K562 (cell line): ENCODE measurements around the gene HLA-DOB. TPM values are rescaled to one million over a fixed set of nuclear protein-coding genes. Genes with fewer than 3 reads are reported as not detected.
A peak's percentile ranks its signal among the peaks of the same experiment; 100 is the strongest.

Experiments used
- BRD4 ChIP-seq: fragments of 200-600 bp; sonication (generic); IDR thresholded peaks from 2 replicates; pipeline ENCODE4 v1.6.1; 2017; ENCODE audit warnings: inconsistent platforms
- DACH1 ChIP-seq: fragments of 450-650 bp; IDR thresholded peaks from 2 replicates; pipeline ENCODE4 v1.6.1; 2018; ENCODE audit not compliant: partially characterized antibody
- EHMT2 ChIP-seq: fragments of 450-650 bp; IDR thresholded peaks from 2 replicates; pipeline ENCODE4 v1.6.1; 2018; ENCODE audit warnings: antibody characterized with exemption
- ELF1 ChIP-seq: fragments of 200-800 bp; sonication (Bioruptor generic); IDR thresholded peaks from 2 replicates; pipeline ENCODE4 v1.6.1; 2016; ENCODE audit warnings: missing genetic modification characterization, missing compliant biosample characterization
- ETV5 ChIP-seq: sonication (generic); formaldehyde crosslinking; IDR thresholded peaks from 2 replicates; pipeline ENCODE4 v1.4.0; 2020; ENCODE audit warnings: low read depth, mild to moderate bottlenecking, missing genetic modification reagents
- GTF2A2 ChIP-seq: IDR thresholded peaks from 2 replicates; pipeline ENCODE4 v1.6.1; 2016; ENCODE audit warnings: mild to moderate bottlenecking, missing genetic modification characterization, missing compliant biosample characterization
- JUN ChIP-seq, 2 experiments: sonication (generic) in 1 of 2; formaldehyde crosslinking in 1 of 2; IDR thresholded peaks; 2 replicates each; pipeline versions ENCODE4 v1.6.1 to v1.8.0; 2012 to 2022; ENCODE audit warnings: borderline replicate concordance in 2 of 2, mild to moderate bottlenecking in 2 of 2, improper control_type of control experiment in 1 of 2, low read depth in 1 of 2, low read length in 1 of 2, missing genetic modification reagents in 1 of 2
- MIER1 ChIP-seq: fragments of 450-650 bp; IDR thresholded peaks from 2 replicates; pipeline ENCODE4 v1.6.1; 2016; ENCODE audit warnings: antibody characterized with exemption, mild to moderate bottlenecking, low read depth
- NELFE ChIP-seq: IDR thresholded peaks from 2 replicates; pipeline ENCODE4 v1.6.1; 2011; ENCODE audit warnings: mild to moderate bottlenecking; ENCODE audit not compliant: insufficient read depth, insufficient read length
- RCOR1 ChIP-seq, 2 experiments: IDR thresholded peaks; 2 replicates each; pipeline ENCODE4 v1.6.1; 2012; ENCODE audit warnings: low read depth in 2 of 2, low read length in 2 of 2, borderline replicate concordance in 1 of 2, improper control_type of control experiment in 1 of 2
- TRIM24 ChIP-seq, 2 experiments: fragments of 450-650 bp; IDR thresholded peaks; 2 replicates each; pipeline ENCODE4 v1.6.1; 2016
- ZC3H4 ChIP-seq: sonication (generic); formaldehyde crosslinking; IDR thresholded peaks from 2 replicates; pipeline ENCODE4 v1.9.0; 2021; ENCODE audit warnings: missing genetic modification reagents, borderline replicate concordance
- ZNF165 ChIP-seq: fragments of 250-450 bp; sonication (Bioruptor Pico); IDR thresholded peaks from 2 replicates; pipeline ENCODE4 v1.4.0; 2020; ENCODE audit warnings: borderline replicate concordance
- polyA plus RNA-seq, 8 experiments: library from polyadenylated mRNA; depleted of rRNA in 4 of 8; stranded (reverse) in 5 of 8; unstranded in 3 of 8; fragments of >200 nt; fragmentation: Nextera tagmentation in 2 of 8; fragmentation: Illumina TruSeq in 1 of 8; extraction: Ambion mirVana in 2 of 8; extraction: Trizol in 1 of 8; gene quantifications; 2 replicates each; pipeline versions ENCODE4 v1.2.1 to v1.2.3, GENCODE V29; 2011 to 2014; ENCODE audit warnings: inconsistent platforms in 1 of 8, missing spikeins in 1 of 8
- total RNA-seq, 7 experiments: library from RNA; depleted of rRNA in 6 of 7; stranded (reverse); fragments of >200 nt in 6 of 7; fragmentation: Illumina TruSeq in 2 of 7; extraction: Trizol in 2 of 7; gene quantifications; 2 replicates each; pipeline versions ENCODE4 v1.2.1 to v1.2.3, GENCODE V29; 2011 to 2021; ENCODE audit warnings: low replicate concordance in 1 of 7
- TF ChIP-seq, protein P1 (sequence below), 2 experiments: fragments of 450-650 bp; formaldehyde crosslinking in 1 of 2; IDR thresholded peaks; 2 replicates each; pipeline versions ENCODE4 v1.4.0 to v1.6.1; 2014 to 2020; ENCODE audit warnings: mild to moderate bottlenecking in 2 of 2, borderline replicate concordance in 1 of 2, low read depth in 1 of 2
- TF ChIP-seq, protein P2 (sequence below): fragments of 450-650 bp; formaldehyde crosslinking; IDR thresholded peaks from 2 replicates; pipeline ENCODE4 v1.4.0; 2022; ENCODE audit warnings: mild to moderate bottlenecking, moderate library complexity
- TF ChIP-seq, protein P3 (sequence below): fragments of 450-650 bp; formaldehyde crosslinking; IDR thresholded peaks from 2 replicates; pipeline ENCODE4 v1.4.0; 2020; ENCODE audit warnings: mild to moderate bottlenecking, moderate library complexity

Gene HLA-DOB
- total and polyA plus RNA-seq, 9 of the 15 experiments (the other 6 are each of a cell fraction or from before 2014, with no cell fraction given) = 1.2 to 4.0 (median 2.5) TPM

DNA sequence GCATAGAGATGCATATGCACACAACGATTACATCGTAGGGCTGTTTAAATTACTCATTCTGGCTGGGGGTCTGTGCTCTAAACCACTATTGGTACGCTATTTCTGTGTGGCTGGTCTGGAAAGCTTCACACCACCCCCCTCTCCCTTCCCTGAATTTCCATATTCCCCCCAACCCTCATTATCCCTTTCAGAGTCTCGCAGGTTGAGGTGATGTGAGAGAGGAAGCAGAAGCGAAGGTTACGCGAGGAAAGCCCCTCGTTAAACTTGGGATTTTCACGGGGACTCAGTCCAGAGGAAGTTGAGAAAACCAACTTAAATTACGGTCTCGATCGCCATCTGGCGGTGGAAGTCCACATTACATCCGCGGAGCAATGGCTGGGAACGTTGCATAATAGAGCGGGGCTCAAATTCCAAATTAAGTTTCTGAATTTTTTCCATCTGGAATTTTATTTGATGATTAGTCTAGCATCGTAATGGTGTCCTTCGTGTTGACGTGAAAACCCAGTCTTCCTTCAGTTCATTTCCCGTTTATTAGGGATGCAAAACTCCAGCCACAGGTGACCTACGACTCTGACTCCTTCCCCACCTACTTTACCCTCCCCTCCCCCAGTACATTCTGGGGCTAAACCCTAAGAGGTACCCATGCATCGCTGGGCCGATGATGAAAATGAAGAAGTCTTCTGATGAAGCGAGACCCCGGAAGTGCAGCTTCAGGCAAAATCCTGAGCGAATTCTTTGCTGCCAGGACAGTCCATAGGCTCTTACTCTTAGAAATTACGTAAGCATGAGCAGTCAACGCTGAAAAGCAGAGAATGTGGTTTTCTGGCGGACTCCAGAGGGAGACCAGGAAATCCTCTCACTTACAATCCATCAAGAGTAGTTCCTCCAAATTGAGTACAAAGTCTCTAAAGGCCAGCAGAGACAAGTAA is 19.7 kb downstream of the HLA-DOB start (continued):
- TF ChIP-seq JUN (IDR thresholded peaks at IDR 0.05; ENCODE audit: borderline replicate concordance, low read depth, low read length) = no peak
- no peak for TF ChIP-seq JUN (CRISPR knock-in tag; IDR thresholded peaks at IDR 0.05; ENCODE audit: borderline replicate concordance)
- TF ChIP-seq NELFE = no peak
- TF ChIP-seq RCOR1 (IDR thresholded peaks at IDR 0.05; ENCODE audit: borderline replicate concordance in 1 of 2, low read depth in 2 of 2, low read length in 2 of 2) = no peak
- TF ChIP-seq ETV5 = no peak
- TF ChIP-seq, protein P1, sequence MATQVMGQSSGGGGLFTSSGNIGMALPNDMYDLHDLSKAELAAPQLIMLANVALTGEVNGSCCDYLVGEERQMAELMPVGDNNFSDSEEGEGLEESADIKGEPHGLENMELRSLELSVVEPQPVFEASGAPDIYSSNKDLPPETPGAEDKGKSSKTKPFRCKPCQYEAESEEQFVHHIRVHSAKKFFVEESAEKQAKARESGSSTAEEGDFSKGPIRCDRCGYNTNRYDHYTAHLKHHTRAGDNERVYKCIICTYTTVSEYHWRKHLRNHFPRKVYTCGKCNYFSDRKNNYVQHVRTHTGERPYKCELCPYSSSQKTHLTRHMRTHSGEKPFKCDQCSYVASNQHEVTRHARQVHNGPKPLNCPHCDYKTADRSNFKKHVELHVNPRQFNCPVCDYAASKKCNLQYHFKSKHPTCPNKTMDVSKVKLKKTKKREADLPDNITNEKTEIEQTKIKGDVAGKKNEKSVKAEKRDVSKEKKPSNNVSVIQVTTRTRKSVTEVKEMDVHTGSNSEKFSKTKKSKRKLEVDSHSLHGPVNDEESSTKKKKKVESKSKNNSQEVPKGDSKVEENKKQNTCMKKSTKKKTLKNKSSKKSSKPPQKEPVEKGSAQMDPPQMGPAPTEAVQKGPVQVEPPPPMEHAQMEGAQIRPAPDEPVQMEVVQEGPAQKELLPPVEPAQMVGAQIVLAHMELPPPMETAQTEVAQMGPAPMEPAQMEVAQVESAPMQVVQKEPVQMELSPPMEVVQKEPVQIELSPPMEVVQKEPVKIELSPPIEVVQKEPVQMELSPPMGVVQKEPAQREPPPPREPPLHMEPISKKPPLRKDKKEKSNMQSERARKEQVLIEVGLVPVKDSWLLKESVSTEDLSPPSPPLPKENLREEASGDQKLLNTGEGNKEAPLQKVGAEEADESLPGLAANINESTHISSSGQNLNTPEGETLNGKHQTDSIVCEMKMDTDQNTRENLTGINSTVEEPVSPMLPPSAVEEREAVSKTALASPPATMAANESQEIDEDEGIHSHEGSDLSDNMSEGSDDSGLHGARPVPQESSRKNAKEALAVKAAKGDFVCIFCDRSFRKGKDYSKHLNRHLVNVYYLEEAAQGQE (IDR thresholded peaks at IDR 0.05; ENCODE audit: borderline replicate concordance) = peak; percentile 59; the same call in 1 of the 2 replicates
- TF ChIP-seq, protein P1 (CRISPR knock-in tag; IDR thresholded peaks at IDR 0.05; ENCODE audit: low read depth) = no peak
- TF ChIP-seq, protein P2, sequence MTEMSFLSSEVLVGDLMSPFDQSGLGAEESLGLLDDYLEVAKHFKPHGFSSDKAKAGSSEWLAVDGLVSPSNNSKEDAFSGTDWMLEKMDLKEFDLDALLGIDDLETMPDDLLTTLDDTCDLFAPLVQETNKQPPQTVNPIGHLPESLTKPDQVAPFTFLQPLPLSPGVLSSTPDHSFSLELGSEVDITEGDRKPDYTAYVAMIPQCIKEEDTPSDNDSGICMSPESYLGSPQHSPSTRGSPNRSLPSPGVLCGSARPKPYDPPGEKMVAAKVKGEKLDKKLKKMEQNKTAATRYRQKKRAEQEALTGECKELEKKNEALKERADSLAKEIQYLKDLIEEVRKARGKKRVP (CRISPR knock-in tag) = no peak
- no peak for TF ChIP-seq ZC3H4 (CRISPR knock-in tag)
- no peak for TF ChIP-seq BRD4
- no peak for TF ChIP-seq EHMT2
- TF ChIP-seq ELF1 (tag) = 0 out of 2 replicates have a peak, but pooled peaks have one; percentile 27
- TF ChIP-seq GTF2A2 (tag) = no peak
- no peak for TF ChIP-seq ZNF165 (CRISPR knock-in tag)
- TF ChIP-seq, protein P3, sequence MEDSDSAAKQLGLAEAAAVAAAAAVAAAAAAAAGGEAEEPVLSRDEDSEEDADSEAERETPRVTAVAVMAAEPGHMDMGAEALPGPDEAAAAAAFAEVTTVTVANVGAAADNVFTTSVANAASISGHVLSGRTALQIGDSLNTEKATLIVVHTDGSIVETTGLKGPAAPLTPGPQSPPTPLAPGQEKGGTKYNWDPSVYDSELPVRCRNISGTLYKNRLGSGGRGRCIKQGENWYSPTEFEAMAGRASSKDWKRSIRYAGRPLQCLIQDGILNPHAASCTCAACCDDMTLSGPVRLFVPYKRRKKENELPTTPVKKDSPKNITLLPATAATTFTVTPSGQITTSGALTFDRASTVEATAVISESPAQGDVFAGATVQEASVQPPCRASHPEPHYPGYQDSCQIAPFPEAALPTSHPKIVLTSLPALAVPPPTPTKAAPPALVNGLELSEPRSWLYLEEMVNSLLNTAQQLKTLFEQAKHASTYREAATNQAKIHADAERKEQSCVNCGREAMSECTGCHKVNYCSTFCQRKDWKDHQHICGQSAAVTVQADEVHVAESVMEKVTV = peak; percentile 60
- TF ChIP-seq MIER1 = no peak
- TF ChIP-seq DACH1 = no peak
- TF ChIP-seq TRIM24 (IDR thresholded peaks at IDR 0.05) = no peak
